WTC11 (cell line): ENCODE measurements around the gene ZMYND8. TPM values are rescaled to one million over a fixed set of nuclear protein-coding genes. Genes with fewer than 3 reads are reported as not detected.

Experiments
- ATAC-seq: fragments of 200-7000 bp; cut with Tn5 transposase; 2 replicates; pipeline ENCODE4 v1.10.0; 2021; ENCODE audit warnings: mild to moderate bottlenecking, moderate library complexity
- CTCF ChIA-PET: fragments of 300-600 bp; sonication (Branson Sonifier 250); formaldehyde crosslinking; loops from one replicate; lab custom pipeline; 2021; ENCODE audit warnings: antibody characterized with exemption; lab: Charles Lee
- POLR2A ChIA-PET: fragments of 350-600 bp; sonication (Branson Sonifier 250); formaldehyde crosslinking; loops from one replicate; lab custom pipeline; 2021; ENCODE audit warnings: antibody characterized with exemption; lab: Charles Lee
- DNase-seq: peaks from one replicate; pipeline ENCODE4 v3.0.0; 2021; ENCODE audit warnings: low spot score
- H3K27ac Mint-ChIP-seq: 2 replicates; pipeline ENCODE4 v1.8.0; 2021; ENCODE audit warnings: mixed read lengths
- H3K27me3 Mint-ChIP-seq: 2 replicates; pipeline ENCODE4 v1.8.0; 2021; ENCODE audit warnings: low read depth, mild to moderate bottlenecking, moderate library complexity, mixed read lengths
- H3K36me3 Mint-ChIP-seq: 2 replicates; pipeline ENCODE4 v1.8.0; 2021; ENCODE audit warnings: mixed read lengths
- H3K4me1 Mint-ChIP-seq: 2 replicates; pipeline ENCODE4 v1.8.0; 2022; ENCODE audit warnings: mixed read lengths
- H3K4me3 Mint-ChIP-seq: 2 replicates; pipeline ENCODE4 v1.8.0; 2021; ENCODE audit warnings: mild to moderate bottlenecking, moderate library complexity, mixed read lengths
- H3K9me3 Mint-ChIP-seq: 2 replicates; pipeline ENCODE4 v1.8.0; 2021; ENCODE audit warnings: mixed read lengths
- CBFB ChIP-seq: sonication (generic); formaldehyde crosslinking; IDR thresholded peaks from 2 replicates; pipeline ENCODE4 v1.8.1; 2022; ENCODE audit warnings: mild to moderate bottlenecking, low read depth, missing genetic modification reagents
- CTCF ChIP-seq: fragments of 200-600 bp; IDR thresholded peaks from 2 replicates; pipeline ENCODE4 v1.8.0; 2022; ENCODE audit warnings: antibody characterized with exemption
- ETV6 ChIP-seq: sonication (generic); formaldehyde crosslinking; IDR thresholded peaks from 2 replicates; pipeline ENCODE4 v1.8.1; 2022; ENCODE audit warnings: mild to moderate bottlenecking, missing genetic modification reagents
- FOXJ3 ChIP-seq: sonication (generic); formaldehyde crosslinking; IDR thresholded peaks from 2 replicates; pipeline ENCODE4 v1.9.0; 2021; ENCODE audit warnings: missing genetic modification reagents, mild to moderate bottlenecking, borderline replicate concordance
- FOXK1 ChIP-seq: sonication (generic); formaldehyde crosslinking; IDR thresholded peaks from 2 replicates; pipeline ENCODE4 v1.8.0; 2022; ENCODE audit warnings: mild to moderate bottlenecking, moderate library complexity, missing genetic modification reagents
- JUN ChIP-seq: sonication (generic); formaldehyde crosslinking; IDR thresholded peaks from 2 replicates; pipeline ENCODE4 v1.8.0; 2023; ENCODE audit warnings: mild to moderate bottlenecking, missing genetic modification reagents
- MLX ChIP-seq: sonication (generic); formaldehyde crosslinking; IDR thresholded peaks from 2 replicates; pipeline ENCODE4 v1.8.1; 2023; ENCODE audit warnings: mild to moderate bottlenecking, missing genetic modification reagents, moderate library complexity
- MXD4 ChIP-seq: fragments of 250-450 bp; sonication (Bioruptor Pico); IDR thresholded peaks from 2 replicates; pipeline ENCODE4 v1.8.0; 2021; ENCODE audit warnings: mild to moderate bottlenecking, moderate library complexity, borderline replicate concordance
- NFATC4 ChIP-seq: fragments of 250-450 bp; sonication (Bioruptor Pico); IDR thresholded peaks from 2 replicates; pipeline ENCODE4 v1.9.0; 2021; ENCODE audit warnings: mild to moderate bottlenecking
- NFYB ChIP-seq: sonication (generic); formaldehyde crosslinking; conservative IDR thresholded peaks from 2 replicates; pipeline ENCODE4 v1.8.0; 2022; ENCODE audit warnings: low read depth, missing genetic modification reagents
- OVOL2 ChIP-seq: fragments of 250-450 bp; sonication (Bioruptor Pico); IDR thresholded peaks from 2 replicates; pipeline ENCODE4 v1.9.0; 2021; ENCODE audit warnings: mild to moderate bottlenecking, borderline replicate concordance
- PREB ChIP-seq: sonication (generic); formaldehyde crosslinking; IDR thresholded peaks from 2 replicates; pipeline ENCODE4 v1.8.1; 2022; ENCODE audit warnings: mild to moderate bottlenecking, missing genetic modification reagents, moderate library complexity, borderline replicate concordance
- RELA ChIP-seq: sonication (generic); formaldehyde crosslinking; IDR thresholded peaks from 2 replicates; pipeline ENCODE4 v1.8.1; 2022; ENCODE audit warnings: missing genetic modification reagents, mild to moderate bottlenecking, borderline replicate concordance
- RORB ChIP-seq: fragments of 250-450 bp; sonication (Bioruptor Pico); IDR thresholded peaks from 2 replicates; pipeline ENCODE4 v1.9.0; 2021; ENCODE audit warnings: mild to moderate bottlenecking
- SMAD3 ChIP-seq: sonication (generic); formaldehyde crosslinking; IDR thresholded peaks from 2 replicates; pipeline ENCODE4 v1.8.0; 2022; ENCODE audit warnings: missing genetic modification reagents, mild to moderate bottlenecking, borderline replicate concordance
- TCF7 ChIP-seq: sonication (generic); formaldehyde crosslinking; IDR thresholded peaks from 2 replicates; pipeline ENCODE4 v1.8.0; 2022; ENCODE audit warnings: mild to moderate bottlenecking, low read depth, missing genetic modification reagents, moderate library complexity
- ZBTB21 ChIP-seq: sonication (generic); formaldehyde crosslinking; IDR thresholded peaks from 2 replicates; pipeline ENCODE4 v1.8.1; 2023; ENCODE audit warnings: mild to moderate bottlenecking, missing genetic modification reagents, borderline replicate concordance
- ZNF219 ChIP-seq: sonication (generic); formaldehyde crosslinking; IDR thresholded peaks from 2 replicates; pipeline ENCODE4 v1.8.0; 2023; ENCODE audit warnings: missing genetic modification reagents, mild to moderate bottlenecking, borderline replicate concordance
- ZNF232 ChIP-seq: sonication (generic); formaldehyde crosslinking; IDR thresholded peaks from 2 replicates; pipeline ENCODE4 v1.8.0; 2022; ENCODE audit warnings: mild to moderate bottlenecking, missing genetic modification reagents
- ZNF416 ChIP-seq: fragments of 250-450 bp; sonication (Bioruptor Pico); IDR thresholded peaks from 2 replicates; pipeline ENCODE4 v1.9.0; 2021; ENCODE audit warnings: mild to moderate bottlenecking, inconsistent platforms
- ZSCAN18 ChIP-seq: fragments of 250-450 bp; sonication (Bioruptor Pico); IDR thresholded peaks from 2 replicates; pipeline ENCODE4 v2.1.2; 2022; ENCODE audit warnings: mild to moderate bottlenecking, moderate library complexity
- total RNA-seq: library from RNA; stranded (reverse); gene quantifications from 3 replicates; pipeline ENCODE4 v1.2.3, GENCODE V29; 2021
- TF ChIP-seq, protein P1 (sequence below): sonication (generic); formaldehyde crosslinking; IDR thresholded peaks from 2 replicates; pipeline ENCODE4 v1.8.0; 2023; ENCODE audit warnings: missing genetic modification reagents
- TF ChIP-seq, protein P2 (sequence below): sonication (generic); formaldehyde crosslinking; IDR thresholded peaks from 2 replicates; pipeline ENCODE4 v1.8.0; 2022; ENCODE audit warnings: mild to moderate bottlenecking, missing genetic modification reagents
- TF ChIP-seq, protein P3 (sequence below): sonication (generic); formaldehyde crosslinking; IDR thresholded peaks from 2 replicates; pipeline ENCODE4 v1.8.1; 2022; ENCODE audit warnings: low read depth, mild to moderate bottlenecking, moderate library complexity, missing genetic modification reagents, borderline replicate concordance

Gene ZMYND8
- total RNA-seq, 1 experiment from 2014 or later, result 114 TPM

- ChIA-PET CTCF (interaction anchor here (1.7 to 2.3 kb wide), 2 partner anchors 72 to 182 kb away, joined by 4 to 14 read pairs; no protein-coding TSS in a partner anchor), POLR2A (interaction anchor here (0.6 kb wide), 1 partner anchor 157 kb away, joined by 5 read pairs; no protein-coding TSS in a partner anchor)
- DNase-seq (no peak), ATAC-seq (no peak)
- peaks cover 9% of the 10 kb centered on the region for H3K4me1 Mint-ChIP-seq
- no peak overlapping the region for H3K27ac Mint-ChIP-seq
- no peak for TF ChIP-seq ETV6 (CRISPR knock-in tag)
- no peak for TF ChIP-seq ZBTB21 (CRISPR knock-in tag)
- TF ChIP-seq ZNF416 (CRISPR knock-in tag), result no peak
- TF ChIP-seq TCF7, result no peak
- TF ChIP-seq, protein P1, sequence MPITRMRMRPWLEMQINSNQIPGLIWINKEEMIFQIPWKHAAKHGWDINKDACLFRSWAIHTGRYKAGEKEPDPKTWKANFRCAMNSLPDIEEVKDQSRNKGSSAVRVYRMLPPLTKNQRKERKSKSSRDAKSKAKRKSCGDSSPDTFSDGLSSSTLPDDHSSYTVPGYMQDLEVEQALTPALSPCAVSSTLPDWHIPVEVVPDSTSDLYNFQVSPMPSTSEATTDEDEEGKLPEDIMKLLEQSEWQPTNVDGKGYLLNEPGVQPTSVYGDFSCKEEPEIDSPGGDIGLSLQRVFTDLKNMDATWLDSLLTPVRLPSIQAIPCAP (CRISPR knock-in tag), result no peak
- no peak for TF ChIP-seq FOXJ3
- TF ChIP-seq RORB (CRISPR knock-in tag), result no peak
- TF ChIP-seq MXD4 (CRISPR knock-in tag), result no peak
- TF ChIP-seq, protein P2, sequence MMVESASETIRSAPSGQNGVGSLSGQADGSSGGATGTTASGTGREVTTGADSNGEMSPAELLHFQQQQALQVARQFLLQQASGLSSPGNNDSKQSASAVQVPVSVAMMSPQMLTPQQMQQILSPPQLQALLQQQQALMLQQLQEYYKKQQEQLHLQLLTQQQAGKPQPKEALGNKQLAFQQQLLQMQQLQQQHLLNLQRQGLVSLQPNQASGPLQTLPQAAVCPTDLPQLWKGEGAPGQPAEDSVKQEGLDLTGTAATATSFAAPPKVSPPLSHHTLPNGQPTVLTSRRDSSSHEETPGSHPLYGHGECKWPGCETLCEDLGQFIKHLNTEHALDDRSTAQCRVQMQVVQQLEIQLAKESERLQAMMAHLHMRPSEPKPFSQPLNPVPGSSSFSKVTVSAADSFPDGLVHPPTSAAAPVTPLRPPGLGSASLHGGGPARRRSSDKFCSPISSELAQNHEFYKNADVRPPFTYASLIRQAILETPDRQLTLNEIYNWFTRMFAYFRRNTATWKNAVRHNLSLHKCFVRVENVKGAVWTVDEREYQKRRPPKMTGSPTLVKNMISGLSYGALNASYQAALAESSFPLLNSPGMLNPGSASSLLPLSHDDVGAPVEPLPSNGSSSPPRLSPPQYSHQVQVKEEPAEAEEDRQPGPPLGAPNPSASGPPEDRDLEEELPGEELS (CRISPR knock-in tag), result no peak
- TF ChIP-seq OVOL2 (CRISPR knock-in tag), result no peak
- no peak for TF ChIP-seq FOXK1 (CRISPR knock-in tag)
- TF ChIP-seq JUN (CRISPR knock-in tag), result no peak
- TF ChIP-seq MLX (CRISPR knock-in tag), result no peak
- TF ChIP-seq RELA (CRISPR knock-in tag), result no peak
- TF ChIP-seq NFATC4, result no peak
- TF ChIP-seq SMAD3 (CRISPR knock-in tag), result no peak
- no peaks in the 10 kb centered on the region for H3K27me3 Mint-ChIP-seq
- no peaks in the 10 kb centered on the region for H3K9me3 Mint-ChIP-seq
- no peaks in the 10 kb centered on the region for H3K36me3 Mint-ChIP-seq
- H3K4me3 Mint-ChIP-seq, result no peak overlapping the region
Measured at GRCh38 chr20:47201074-47201730, 155.3 kb downstream of the ZMYND8 start.

- Mint-ChIP-seq H3K4me1 (0 out of 2 replicates have a peak, but pooled peaks cover 2% of the 10 kb centered on the region), H3K36me3 (no peaks in the 10 kb centered on the region), H3K27me3 (no peaks in the 10 kb centered on the region), H3K9me3 (no peaks in the 10 kb centered on the region), H3K27ac (no peak overlapping the region), H3K4me3 (no peak overlapping the region)
- POLR2A ChIA-PET, result interaction anchor here (0.6 kb wide), 1 partner anchor 204 kb away, joined by 5 read pairs; no protein-coding TSS in a partner anchor
- CTCF ChIA-PET, result interaction anchor here (0.8 to 2.6 kb wide), 4 partner anchors 8 to 304 kb away, joined by 4 to 21 read pairs (median 5); no protein-coding TSS in a partner anchor
- DNase-seq, result no peak
- no peak for ATAC-seq
- TF ChIP-seq RORB (CRISPR knock-in tag) (no peak), CTCF (no peak), FOXK1 (CRISPR knock-in tag) (no peak), CBFB (CRISPR knock-in tag) (no peak), ZNF232 (CRISPR knock-in tag) (no peak), NFYB (no peak), TCF7 (no peak), ZNF219 (CRISPR knock-in tag) (no peak), PREB (no peak), ZSCAN18 (CRISPR knock-in tag) (no peak)
- TF ChIP-seq, protein P1 (CRISPR knock-in tag), result no peak
- TF ChIP-seq, protein P3, sequence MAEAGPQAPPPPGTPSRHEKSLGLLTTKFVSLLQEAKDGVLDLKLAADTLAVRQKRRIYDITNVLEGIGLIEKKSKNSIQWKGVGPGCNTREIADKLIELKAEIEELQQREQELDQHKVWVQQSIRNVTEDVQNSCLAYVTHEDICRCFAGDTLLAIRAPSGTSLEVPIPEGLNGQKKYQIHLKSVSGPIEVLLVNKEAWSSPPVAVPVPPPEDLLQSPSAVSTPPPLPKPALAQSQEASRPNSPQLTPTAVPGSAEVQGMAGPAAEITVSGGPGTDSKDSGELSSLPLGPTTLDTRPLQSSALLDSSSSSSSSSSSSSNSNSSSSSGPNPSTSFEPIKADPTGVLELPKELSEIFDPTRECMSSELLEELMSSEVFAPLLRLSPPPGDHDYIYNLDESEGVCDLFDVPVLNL, result no peak
Measured at GRCh38 chr20:47198996-47199552, 157.4 kb downstream of the ZMYND8 start.
